Neural cell (in vitro differentiated cells): ENCODE results near the gene HSF5.

ENCODE experiments used
- SMC3 ChIP-seq: fragments of 450-650 bp; conservative IDR thresholded peaks from 2 replicates; pipeline ENCODE4 v1.6.1; 2014; ENCODE audit warnings: antibody characterized with exemption, mild to moderate bottlenecking, moderate library complexity; ENCODE audit not compliant: poor library complexity
- TF ChIP-seq, protein P1 (sequence below): fragments of 450-650 bp; IDR thresholded peaks from 2 replicates; pipeline ENCODE4 v1.5.1; 2014; ENCODE audit warnings: antibody characterized with exemption, mild to moderate bottlenecking, moderate library complexity; ENCODE audit not compliant: poor library complexity, severe bottlenecking

GRCh38 chr17:58391302-58391984 is 96.8 kb downstream of the HSF5 start:
- TF ChIP-seq, protein P1, sequence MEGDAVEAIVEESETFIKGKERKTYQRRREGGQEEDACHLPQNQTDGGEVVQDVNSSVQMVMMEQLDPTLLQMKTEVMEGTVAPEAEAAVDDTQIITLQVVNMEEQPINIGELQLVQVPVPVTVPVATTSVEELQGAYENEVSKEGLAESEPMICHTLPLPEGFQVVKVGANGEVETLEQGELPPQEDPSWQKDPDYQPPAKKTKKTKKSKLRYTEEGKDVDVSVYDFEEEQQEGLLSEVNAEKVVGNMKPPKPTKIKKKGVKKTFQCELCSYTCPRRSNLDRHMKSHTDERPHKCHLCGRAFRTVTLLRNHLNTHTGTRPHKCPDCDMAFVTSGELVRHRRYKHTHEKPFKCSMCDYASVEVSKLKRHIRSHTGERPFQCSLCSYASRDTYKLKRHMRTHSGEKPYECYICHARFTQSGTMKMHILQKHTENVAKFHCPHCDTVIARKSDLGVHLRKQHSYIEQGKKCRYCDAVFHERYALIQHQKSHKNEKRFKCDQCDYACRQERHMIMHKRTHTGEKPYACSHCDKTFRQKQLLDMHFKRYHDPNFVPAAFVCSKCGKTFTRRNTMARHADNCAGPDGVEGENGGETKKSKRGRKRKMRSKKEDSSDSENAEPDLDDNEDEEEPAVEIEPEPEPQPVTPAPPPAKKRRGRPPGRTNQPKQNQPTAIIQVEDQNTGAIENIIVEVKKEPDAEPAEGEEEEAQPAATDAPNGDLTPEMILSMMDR = no peak
- no peak for TF ChIP-seq SMC3
